CD4-positive, alpha-beta T cell treated with Interleukin-4 for 1 hour (primary cell): ENCODE results near the gene IFNB1.

ENCODE experiments used
- DNase-seq, 2 donors: peaks; one replicate each; pipeline ENCODE4 v3.0.0-alpha.2; 2020 to 2022

Gene IFNB1

GRCh38 chr9:21060919-21061561 is 16.7 kb downstream of the IFNB1 start:
- DNase-seq, result peak in 1 of 2 donors; percentile 8

DNA sequence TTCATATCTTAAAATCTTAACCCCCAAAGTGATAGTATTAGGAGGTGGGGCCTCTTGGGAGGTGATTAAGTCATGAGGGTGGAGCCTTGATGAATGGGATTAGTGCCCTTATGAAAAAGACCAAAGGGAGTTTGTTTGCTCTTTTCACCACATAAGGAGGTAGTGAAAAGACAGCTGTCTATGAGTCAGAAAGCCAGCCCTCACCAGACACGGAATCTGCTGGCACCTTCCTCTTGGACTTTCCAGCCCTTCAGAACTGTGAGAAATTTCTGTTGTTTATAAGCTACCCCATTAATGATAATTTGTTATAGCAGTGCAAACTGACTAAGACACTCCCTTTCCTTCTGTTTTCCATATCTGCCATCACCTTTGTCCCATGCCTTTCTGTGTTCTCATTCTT is 20.8 kb downstream of the IFNB1 start:
- no peak for DNase-seq

DNA sequence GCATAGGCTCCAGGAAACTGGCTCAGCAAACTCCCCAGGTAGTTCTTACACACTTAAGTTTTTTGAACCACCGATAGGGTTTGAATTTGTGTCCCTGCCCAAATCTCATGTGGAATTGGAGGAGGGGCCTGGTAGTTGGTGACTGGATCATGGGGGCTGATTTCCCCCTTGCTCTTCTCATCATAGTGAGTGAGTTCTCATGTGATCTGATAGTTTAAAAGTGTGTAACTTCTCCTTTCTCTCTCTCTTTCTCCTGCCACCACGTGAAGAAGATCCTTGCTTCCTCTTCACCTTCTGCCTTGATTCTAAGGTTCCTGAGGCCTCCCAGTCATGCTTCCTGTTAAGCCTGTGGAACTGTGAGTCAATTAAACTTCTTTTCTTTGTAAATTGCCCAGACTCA is 23.9 kb downstream of the IFNB1 start:
- DNase-seq, result no peak

- no peak for DNase-seq
Observed at GRCh38 chr9:21047281-21047691, 30.5 kb downstream of the IFNB1 start.

DNA sequence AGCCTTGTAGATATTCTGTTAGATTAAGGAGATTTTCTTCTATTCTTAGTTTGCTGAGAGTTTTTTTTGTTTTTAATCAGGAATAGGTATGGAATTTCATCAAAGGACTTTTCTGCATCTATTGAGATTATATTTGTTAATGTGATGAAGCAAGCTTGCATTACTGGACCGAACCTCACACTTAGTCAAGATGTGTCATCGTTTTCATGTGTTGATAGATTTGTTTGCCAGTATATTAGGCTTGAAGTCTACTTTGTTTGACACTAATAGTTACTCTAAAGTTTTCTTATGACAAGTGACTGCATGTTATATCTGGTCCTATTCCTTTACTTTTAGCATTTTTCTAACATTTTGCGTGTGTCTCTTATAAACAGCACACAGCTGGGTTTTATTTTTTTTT is 33.9 kb downstream of the IFNB1 start:
- no peak for DNase-seq

DNA sequence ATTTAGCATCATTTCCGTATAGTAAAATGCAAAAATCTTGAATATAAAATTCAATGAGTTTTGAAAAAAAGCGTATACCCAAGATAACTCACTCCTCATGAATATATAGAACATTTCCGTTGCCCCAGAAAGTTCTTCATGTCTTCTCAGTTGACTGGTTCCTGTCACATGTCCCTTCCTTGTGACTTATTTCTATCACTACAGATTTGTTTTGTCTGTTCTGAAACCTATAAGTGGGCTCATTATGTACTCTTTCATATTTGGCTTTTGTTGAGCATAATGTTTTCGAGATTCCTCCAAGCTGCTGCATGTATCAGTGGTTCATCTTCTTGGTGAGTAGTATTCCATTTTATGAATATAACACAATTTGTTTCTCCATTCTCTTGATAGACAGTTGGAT is 35.3 kb downstream of the IFNB1 start:
- DNase-seq, result no peak

DNA sequence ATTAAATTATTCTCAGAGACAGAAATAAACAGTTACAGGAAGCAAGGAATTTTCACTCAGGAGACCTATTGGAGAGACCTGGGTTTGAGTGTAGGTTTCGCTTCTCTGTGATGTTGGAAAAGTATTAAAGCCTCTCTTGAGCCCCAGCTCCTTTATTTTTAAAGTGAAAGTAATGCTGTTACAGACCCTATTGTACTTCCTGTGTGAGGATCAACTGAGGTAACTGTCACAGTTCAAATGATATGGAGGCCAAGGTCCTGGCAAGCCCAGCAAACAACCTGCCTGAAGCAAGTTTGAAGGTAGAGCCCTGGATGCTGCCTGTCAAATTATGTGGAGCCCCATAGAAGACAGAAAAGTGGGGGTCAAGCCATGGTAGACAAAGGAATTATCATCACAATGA is 38.4 kb downstream of the IFNB1 start:
- DNase-seq, result peak in 1 of 2 donors; percentile 13

DNA sequence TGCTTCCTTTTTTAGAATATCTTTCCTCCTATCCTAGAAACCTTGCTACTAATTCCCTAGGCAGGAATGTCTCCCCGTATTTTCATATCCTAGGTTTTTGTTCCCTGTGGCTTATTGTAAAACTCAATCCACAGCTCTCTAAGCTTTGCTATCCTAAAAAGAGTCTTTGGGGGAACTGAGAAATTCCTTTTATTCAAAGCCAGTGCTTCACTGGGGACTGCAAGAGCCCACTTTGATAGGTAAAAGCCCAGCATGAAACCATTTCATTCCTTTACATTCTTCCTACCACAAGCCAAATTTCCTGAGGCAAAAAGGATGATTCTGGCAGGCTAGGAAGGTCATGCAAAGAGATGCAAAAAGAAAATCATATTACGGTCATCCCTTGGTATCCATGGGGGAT is 40.5 kb downstream of the IFNB1 start:
- DNase-seq, result no peak

DNA sequence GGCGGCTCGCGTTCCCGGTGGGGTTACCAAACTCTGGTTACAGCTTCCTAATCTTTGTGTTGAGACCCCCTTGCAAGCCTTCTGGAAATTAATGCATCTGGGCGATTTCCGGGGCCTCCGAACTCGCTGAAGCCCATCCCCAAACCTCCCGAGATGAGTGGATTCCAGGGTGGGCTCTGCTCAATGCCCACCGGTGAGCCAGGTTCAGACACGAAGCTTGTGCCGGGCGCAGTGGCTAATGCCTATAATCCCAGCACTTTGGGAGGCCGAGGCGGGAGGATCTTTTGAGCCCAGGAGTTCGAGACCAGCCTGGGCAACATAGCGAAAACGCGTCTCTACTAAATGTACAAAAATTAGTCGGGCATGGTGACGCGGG is 45.9 kb downstream of the IFNB1 start:
- DNase-seq, result no peak

GRCh38 chr9:21031091-21031807 is 46.5 kb downstream of the IFNB1 start, which contains the start of gene HACD4:
Gene HACD4 (minus strand): TSS chr9:21031640. CDS start chr9:21031590, 50 bp downstream.
- peak; percentile 67 to 72 for DNase-seq

- DNase-seq, result peak in 1 of 2 donors; percentile 53
Observed at GRCh38 chr9:21030389-21031035, 47.2 kb downstream of the IFNB1 start.

- no peak for DNase-seq
Observed at GRCh38 chr9:21029661-21030060, 48.1 kb downstream of the IFNB1 start.

DNA sequence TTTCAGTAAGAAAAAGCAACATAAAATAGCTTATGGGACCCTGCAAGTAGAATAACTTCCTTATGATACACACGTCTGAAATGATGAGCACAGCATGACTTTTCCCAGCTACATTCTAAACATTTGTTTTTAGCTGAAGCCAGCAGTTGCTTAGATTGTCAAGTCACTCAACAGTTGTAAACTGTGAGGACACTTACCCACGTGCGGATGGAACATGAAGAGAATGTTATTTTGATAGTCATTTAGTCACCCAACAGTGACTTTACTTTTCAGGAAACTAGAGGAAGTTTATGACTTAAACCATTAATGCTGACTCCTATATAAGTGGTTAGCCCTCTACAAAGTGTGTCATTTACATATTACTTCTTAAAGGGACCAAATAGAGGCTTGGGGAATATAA is 49.3 kb downstream of the IFNB1 start:
- DNase-seq, result no peak

GRCh38 chr9:21027295-21027694 is 50.4 kb downstream of the IFNB1 start:
- no peak for DNase-seq
